Right cardiac atrium (tissue), 5 donors: ENCODE data around the gene CFAP65. TPM values are rescaled to one million over a fixed set of nuclear protein-coding genes. Genes with fewer than 3 reads are reported as not detected.
A peak's percentile ranks its signal among the peaks of the same experiment; 100 is the strongest.

Source experiments
- ATAC-seq, 2 donors: fragments of 200-7000 bp; cut with Tn5 transposase; one replicate each; pipeline versions ENCODE4 v1.8.0 to v1.9.1; 2020; ENCODE audit warnings: moderate library complexity in 2 of 2, mild to moderate bottlenecking in 1 of 2
- DNase-seq, 3 donors: peaks; one replicate each; pipeline ENCODE4 v3.0.0-alpha.2; 2020
- H3K27ac ChIP-seq: one replicate; pipeline ENCODE4 v1.5.1; 2013; ENCODE audit warnings: mild to moderate bottlenecking, low read length, control low read depth, moderate library complexity
- H3K27me3 ChIP-seq: one replicate; pipeline ENCODE4 v1.6.1; 2013; ENCODE audit not compliant: control insufficient read depth, insufficient read depth
- H3K4me1 ChIP-seq: one replicate; pipeline ENCODE4 v1.6.1; 2013; ENCODE audit warnings: low read length; ENCODE audit not compliant: control insufficient read depth, insufficient read depth
- H3K4me3 ChIP-seq: one replicate; pipeline ENCODE4 v1.5.1; 2013; ENCODE audit warnings: low read length, control low read depth
- H3K9me3 ChIP-seq: one replicate; pipeline ENCODE4 v1.6.1; 2013; ENCODE audit warnings: low read length; ENCODE audit not compliant: control insufficient read depth
- WGBS: extraction: QIAGEN DNeasy Blood & Tissue Kit; methylation state at CpG from one replicate; pipeline ENCODE4 v1.1.7; 2013; 5-methylcytosine and 5-hydroxymethylcytosine counted together
- intact Hi-C, 4 donors: fragments of 100-400 bp; cut with DNase I; formaldehyde crosslinking; loops; one replicate each; pipeline versions ENCODE4 v1.11.0 to v1.14.0; 2022 to 2023
- polyA plus RNA-seq: library from polyadenylated mRNA; stranded (reverse); fragments of 200-250 nt; gene quantifications from one replicate; pipeline ENCODE4 v1.2.3, GENCODE V29; 2013
- total RNA-seq, 4 donors: library from RNA; stranded (reverse); fragmentation: NEBNext Ultra II Directional; extraction: Animal tissue kit (Norgen Biotek cat#: 25700); gene quantifications; one replicate each; pipeline ENCODE4 v1.2.1, GENCODE V29; 2021
- donor health status: healthy with polysubstance abuse.
- donor health status: DM: no; HTN: yes; CAD: no.
- donor health status: DM: no; HTN: no; CAD: no.
- donor health status: DM: no; HTN: yes; CAD: no; lungs with severe emphysema.
- donor health status: DM: yes; HTN: yes; CAD: no.

CFAP65 gene
- total and polyA plus RNA-seq, 5 donors = not detected

DNA sequence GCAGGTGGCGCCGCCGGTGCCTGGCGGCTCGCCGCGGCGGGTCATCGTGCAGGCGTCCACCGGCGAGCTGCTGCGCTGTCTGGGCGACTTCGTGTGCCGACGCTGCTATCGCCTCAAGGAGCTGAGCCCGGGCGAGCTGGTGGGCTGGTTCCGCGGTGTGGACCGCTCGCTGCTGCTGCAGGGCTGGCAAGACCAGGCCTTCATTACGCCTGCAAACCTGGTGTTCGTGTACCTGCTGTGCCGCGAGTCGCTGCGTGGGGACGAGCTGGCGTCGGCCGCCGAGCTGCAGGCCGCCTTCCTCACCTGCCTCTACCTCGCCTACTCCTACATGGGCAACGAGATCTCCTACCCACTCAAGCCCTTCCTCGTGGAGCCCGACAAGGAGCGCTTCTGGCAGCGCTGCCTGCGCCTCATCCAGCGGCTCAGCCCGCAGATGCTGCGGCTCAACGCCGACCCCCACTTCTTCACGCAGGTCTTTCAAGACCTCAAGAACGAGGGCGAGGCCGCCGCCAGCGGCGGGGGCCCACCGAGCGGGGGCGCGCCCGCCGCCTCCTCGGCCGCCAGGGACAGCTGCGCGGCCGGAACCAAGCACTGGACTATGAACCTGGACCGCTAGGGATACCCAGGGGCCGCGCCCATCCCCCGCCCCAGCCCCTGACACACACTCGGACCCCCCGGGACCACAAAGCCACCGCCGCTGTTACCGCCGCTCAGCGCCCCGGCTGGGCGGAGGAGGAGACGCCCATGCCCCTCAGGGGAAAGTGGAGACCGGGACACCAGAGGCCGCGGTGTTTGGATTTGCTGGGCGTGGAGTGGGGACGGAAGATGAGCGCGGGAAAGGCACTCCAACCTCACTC is 80.8 kb downstream of the CFAP65 start:
- H3K27me3 ChIP-seq = no peaks in the 10 kb centered on the region
- H3K27ac ChIP-seq = no peak overlapping the region
- intact Hi-C loops = no loop called here
- H3K9me3 ChIP-seq = no peaks in the 10 kb centered on the region
- ATAC-seq = no peak
- H3K4me3 ChIP-seq = no peak overlapping the region
- DNase-seq = peak in 1 of 3 donors; percentile 50
- no peaks in the 10 kb centered on the region for H3K4me1 ChIP-seq
- 3% methylated on average over 87 of the region's 87 CpGs for WGBS

DNA sequence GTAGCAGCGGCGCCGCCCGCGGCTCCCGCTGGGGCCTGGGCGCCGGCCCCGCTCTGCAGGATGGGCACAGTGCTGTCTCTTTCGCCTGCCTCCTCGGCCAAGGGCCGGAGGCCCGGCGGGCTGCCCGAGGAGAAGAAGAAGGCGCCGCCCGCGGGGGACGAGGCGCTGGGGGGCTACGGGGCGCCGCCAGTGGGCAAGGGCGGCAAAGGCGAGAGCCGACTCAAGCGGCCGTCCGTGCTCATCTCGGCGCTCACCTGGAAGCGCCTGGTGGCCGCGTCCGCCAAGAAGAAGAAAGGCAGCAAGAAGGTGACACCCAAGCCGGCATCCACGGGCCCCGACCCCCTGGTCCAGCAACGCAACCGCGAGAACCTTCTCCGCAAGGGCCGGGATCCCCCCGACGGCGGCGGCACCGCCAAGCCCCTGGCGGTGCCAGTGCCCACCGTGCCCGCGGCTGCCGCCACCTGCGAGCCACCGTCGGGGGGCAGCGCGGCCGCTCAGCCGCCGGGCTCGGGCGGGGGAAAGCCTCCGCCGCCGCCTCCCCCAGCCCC is 81.5 kb downstream of the CFAP65 start:
- intact Hi-C loops = no loop called here
- H3K4me1 ChIP-seq = no peaks in the 10 kb centered on the region
- H3K27ac ChIP-seq = no peak overlapping the region
- no peaks in the 10 kb centered on the region for H3K9me3 ChIP-seq
- WGBS = 2% methylated on average over 67 of the region's 67 CpGs
- DNase-seq (no peak), ATAC-seq (no peak)
- no peaks in the 10 kb centered on the region for H3K27me3 ChIP-seq
- H3K4me3 ChIP-seq = peak overlapping the region; percentile 59

DNA sequence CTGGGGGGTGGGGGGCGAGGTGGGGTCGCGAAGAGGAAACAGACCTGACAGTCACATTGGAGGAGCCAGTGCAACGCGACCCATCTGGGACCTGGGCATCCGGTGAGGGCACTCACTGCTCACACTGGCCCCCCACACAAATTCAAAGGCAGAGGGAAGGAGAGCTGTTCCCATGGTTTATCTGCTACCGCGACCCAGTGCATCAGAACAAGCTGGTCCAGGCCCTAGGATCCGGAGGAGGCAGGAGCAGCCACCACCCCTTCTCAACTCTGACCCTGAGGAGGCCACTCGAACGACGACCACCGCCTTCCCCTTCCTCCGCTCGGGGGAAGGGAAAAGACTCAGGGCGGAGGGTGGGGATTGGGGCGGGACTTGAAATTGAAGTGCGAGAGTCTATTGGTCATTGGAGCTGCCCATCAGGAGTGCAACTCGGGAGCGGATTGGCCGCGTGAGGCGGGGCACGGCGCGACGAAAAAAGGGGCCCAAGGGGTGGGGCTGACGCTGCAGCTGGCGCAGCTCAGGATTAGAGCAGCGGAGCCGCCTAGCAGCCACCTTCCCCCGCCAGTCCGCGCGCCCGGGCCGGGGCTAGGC is 82.1 kb downstream of the CFAP65 start, which contains the start of gene CDK5R2:
Gene CDK5R2, plus strand, starts transcription at position 526 of the 591 bp plus-strand sequence. CDS start 155 bp downstream, outside the sequence.
- WGBS = 1% methylated on average over 37 of the region's 37 CpGs

DNA sequence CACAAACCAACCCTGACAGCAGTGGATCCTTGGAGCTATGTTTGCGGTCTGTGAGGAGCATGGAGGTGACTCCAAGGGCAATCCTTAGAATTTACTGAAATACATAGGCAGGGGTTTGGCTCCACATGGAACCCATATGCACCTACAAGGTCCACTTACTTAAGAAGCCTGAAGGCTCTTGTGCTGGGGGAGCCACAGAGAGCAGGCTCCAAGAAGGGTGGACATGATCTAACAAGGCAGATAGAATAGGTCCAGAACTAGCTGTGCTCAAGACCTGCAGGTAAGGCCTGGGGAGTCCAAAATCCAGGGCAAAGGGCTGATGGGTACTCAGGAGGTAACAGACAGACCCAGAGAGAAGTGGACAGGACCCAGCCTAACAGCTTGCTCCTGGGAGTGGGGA is 83.0 kb downstream of the CFAP65 start:
- WGBS = 92% methylated on average over 1 of the region's 1 CpG
- Histone ChIP-seq H3K27me3 (no peaks in the 10 kb centered on the region), H3K27ac (no peak overlapping the region), H3K4me1 (no peaks in the 10 kb centered on the region), H3K9me3 (no peaks in the 10 kb centered on the region), H3K4me3 (no peak overlapping the region)
- ATAC-seq (no peak), DNase-seq (no peak)
- intact Hi-C loops = no loop called here

More for the DNA sequence above, 82.1 kb downstream of the CFAP65 start, which contains the start of gene CDK5R2:
- no peaks in the 10 kb centered on the region for H3K9me3 ChIP-seq
- peak within 1 kb of the TSS; percentile 59 for H3K4me3 ChIP-seq
- H3K27ac ChIP-seq = no peak within 1 kb of the TSS
- peak; percentile 73 to 86 for ATAC-seq
- H3K4me1 ChIP-seq = no peaks in the 10 kb centered on the region
- no peaks in the 10 kb centered on the region for H3K27me3 ChIP-seq
- intact Hi-C loops = no loop called here
- peak; percentile 72 to 91 (median 88) for DNase-seq

DNA sequence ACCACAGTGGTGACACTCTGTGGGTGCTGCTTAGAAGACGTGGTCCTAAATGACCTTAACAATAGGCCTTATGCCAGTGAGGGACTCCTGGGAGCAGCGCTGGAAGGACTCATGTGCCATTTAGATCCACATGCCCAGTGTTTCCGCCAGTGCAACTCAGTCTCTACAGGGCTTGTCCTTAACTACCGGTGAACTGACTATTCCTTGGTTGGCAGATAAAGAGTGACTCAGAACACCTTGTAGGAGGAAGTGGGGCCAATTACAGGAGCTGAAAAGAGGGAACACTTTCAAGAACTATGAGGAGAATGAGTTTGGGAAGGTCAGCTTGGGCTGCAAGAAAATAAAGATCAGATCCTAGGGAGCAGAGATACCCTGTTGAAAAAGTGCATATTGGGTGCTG is 83.6 kb downstream of the CFAP65 start:
- Histone ChIP-seq H3K4me3 (no peak overlapping the region), H3K27me3 (no peaks in the 10 kb centered on the region), H3K4me1 (no peaks in the 10 kb centered on the region), H3K9me3 (no peaks in the 10 kb centered on the region), H3K27ac (no peak overlapping the region)
- WGBS = 78% methylated on average over 4 of the region's 4 CpGs
- ATAC-seq = no peak
- intact Hi-C loops = no loop called here
- DNase-seq = no peak

DNA sequence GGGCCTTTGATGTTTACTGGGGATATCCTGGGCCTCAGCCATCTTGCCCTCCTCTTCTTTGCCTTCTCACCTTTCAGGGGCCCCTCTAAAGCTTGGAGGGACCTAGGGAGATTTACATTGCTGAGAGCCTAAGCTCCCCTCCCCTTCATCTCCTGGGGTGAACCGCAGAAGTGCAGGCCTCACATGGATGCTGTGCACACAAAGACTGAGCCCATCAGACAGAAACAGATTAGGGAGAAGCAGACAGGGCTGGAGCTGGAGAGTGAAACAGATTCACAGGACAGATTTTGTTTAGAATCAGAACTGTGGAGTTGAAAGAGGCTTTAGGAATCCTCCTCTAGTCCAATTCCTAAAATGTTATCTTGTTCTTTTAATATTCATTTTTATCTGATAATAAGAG is 85.3 kb downstream of the CFAP65 start:
- Histone ChIP-seq H3K27me3 (no peaks in the 10 kb centered on the region), H3K27ac (no peak overlapping the region), H3K9me3 (no peaks in the 10 kb centered on the region), H3K4me1 (no peaks in the 10 kb centered on the region), H3K4me3 (no peak overlapping the region)
- DNase-seq (no peak), ATAC-seq (no peak)
- intact Hi-C loops = no loop called here
- 44% methylated on average over 1 of the region's 1 CpG for WGBS

DNA sequence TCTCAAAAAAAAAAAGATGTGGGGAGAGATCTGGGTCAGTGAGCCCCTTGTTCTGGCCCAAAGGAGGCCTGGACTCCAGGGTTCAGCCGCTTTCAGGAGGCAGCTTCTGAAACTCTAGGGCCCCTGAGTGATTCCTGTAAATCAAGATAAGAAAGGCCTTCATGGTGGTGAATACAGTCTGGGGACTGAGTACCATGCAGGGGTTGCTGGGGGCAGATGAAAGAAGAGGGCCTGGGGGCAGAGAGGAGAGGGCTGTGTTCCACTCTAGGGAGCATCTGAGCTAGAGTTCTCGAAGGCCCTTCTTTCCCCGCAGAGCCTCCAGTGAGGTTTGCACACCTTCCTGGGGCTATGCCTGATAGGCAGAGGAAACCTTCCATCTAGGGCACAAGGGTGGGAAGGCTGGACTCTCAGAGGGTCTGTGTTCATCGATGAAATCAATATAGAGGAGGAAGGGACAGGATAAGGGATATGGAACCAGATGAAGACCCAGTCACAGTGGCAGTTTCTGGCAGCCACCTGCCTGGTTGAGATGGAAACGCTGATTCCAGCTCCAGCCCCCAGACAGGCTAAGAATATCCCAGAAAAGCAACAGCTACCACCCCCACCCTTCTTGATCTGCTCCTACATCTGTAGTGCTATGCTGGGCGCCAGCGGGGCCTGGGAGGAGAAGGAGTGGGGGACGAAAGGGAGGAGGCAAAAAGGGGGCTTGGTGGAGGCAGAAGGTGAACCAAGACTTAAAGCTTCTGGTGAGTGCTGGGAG is 86.6 kb downstream of the CFAP65 start:
- no peaks in the 10 kb centered on the region for H3K27me3 ChIP-seq
- 74% methylated on average over 8 of the region's 8 CpGs for WGBS

DNA sequence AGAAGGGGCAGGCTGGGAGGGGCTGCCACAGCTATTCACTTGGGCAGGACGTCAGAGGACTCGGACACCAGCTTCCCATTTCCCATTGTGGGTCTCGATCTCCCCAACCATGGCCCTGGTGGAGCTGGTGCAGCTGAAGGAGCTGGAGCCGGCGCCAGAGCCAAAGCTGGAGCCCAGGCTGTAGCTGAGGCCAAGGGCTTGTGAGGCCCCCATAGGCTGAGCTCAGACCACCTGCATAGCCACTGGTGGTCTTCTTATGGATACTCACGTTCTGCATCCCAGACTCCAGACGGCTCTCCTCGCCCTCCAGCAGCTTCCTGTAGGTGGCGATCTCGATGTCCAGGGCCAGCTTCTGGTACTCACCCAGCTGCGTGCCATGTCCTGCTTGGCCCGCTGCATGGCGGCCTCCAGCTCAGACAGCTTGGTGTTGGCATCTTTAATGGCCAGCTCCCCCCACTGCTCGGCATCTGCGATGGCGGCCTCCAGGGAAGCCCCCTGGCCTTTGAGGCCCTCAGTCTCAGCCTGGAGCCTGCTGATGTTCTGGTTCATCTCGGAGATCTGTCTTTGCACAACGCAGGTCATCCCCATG is 87.9 kb downstream of the CFAP65 start:
- Histone ChIP-seq H3K4me1 (no peaks in the 10 kb centered on the region), H3K27ac (no peak overlapping the region), H3K4me3 (no peak overlapping the region), H3K27me3 (no peaks in the 10 kb centered on the region), H3K9me3 (no peaks in the 10 kb centered on the region)
- WGBS = 69% methylated on average over 18 of the region's 18 CpGs
- DNase-seq (no peak), ATAC-seq (no peak)
- intact Hi-C loops = no loop called here

More for the DNA sequence above, 86.6 kb downstream of the CFAP65 start:
- intact Hi-C loops = no loop called here
- Histone ChIP-seq H3K27ac (no peak overlapping the region), H3K4me3 (no peak overlapping the region), H3K4me1 (no peaks in the 10 kb centered on the region), H3K9me3 (no peaks in the 10 kb centered on the region)
- DNase-seq (no peak), ATAC-seq (no peak)
